ENCODE results near the gene FAM163B. TPM values are rescaled to one million over a fixed set of nuclear protein-coding genes. Genes with fewer than 3 reads are reported as not detected.

Gene FAM163B
- total RNA-seq, 1 donor from 2014 or later, result not detected

DNA sequence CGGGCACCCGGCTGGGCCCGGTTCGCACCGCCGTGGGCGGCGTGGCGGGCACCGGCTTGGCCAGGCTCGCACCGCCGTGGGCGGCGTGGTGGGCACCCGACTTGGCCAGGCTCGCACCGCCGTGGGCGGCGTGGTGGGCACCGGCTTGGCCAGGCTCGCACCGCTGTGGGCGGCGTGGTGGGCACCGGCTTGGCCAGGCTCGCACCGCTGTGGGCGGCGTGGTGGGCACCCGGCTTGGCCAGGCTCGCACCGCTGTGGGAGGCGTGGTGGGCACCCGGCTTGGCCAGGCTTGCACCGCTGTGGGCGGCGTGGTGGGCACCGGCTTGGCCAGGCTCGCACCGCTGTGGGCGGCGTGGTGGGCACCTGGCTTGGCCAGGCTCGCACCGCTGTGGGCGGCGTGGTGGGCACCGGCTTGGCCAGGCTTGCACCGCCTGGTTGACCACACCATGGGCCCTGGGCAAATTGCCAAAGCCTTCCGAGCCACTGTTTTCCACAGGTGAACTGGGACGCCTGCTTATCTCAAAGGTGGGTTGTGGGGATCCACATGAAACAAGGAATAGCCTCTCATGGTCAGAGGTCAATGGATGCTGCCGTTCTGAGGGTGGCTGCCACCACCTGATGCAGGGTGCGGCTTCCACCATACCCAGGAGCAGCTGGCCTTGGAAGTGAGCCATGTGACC, 46.4 kb downstream of the FAM163B start:
- H3K27ac Mint-ChIP-seq (ENCODE audit: unreplicated experiment), result no peak overlapping the region
- TF ChIP-seq, protein P1, sequence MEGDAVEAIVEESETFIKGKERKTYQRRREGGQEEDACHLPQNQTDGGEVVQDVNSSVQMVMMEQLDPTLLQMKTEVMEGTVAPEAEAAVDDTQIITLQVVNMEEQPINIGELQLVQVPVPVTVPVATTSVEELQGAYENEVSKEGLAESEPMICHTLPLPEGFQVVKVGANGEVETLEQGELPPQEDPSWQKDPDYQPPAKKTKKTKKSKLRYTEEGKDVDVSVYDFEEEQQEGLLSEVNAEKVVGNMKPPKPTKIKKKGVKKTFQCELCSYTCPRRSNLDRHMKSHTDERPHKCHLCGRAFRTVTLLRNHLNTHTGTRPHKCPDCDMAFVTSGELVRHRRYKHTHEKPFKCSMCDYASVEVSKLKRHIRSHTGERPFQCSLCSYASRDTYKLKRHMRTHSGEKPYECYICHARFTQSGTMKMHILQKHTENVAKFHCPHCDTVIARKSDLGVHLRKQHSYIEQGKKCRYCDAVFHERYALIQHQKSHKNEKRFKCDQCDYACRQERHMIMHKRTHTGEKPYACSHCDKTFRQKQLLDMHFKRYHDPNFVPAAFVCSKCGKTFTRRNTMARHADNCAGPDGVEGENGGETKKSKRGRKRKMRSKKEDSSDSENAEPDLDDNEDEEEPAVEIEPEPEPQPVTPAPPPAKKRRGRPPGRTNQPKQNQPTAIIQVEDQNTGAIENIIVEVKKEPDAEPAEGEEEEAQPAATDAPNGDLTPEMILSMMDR (conservative IDR thresholded peaks at IDR 0.05), result no peak
- no peaks in the 10 kb centered on the region for H3K9me3 Mint-ChIP-seq
- DNase-seq (ENCODE audit: low read depth, low spot score), result no peak
- peaks cover 29% of the 10 kb centered on the region for H3K4me1 Mint-ChIP-seq
- no peaks in the 10 kb centered on the region for H3K36me3 Mint-ChIP-seq (ENCODE audit: low read depth)
- H3K4me3 Mint-ChIP-seq, result no peak overlapping the region
- peaks cover 7% of the 10 kb centered on the region for H3K27me3 Mint-ChIP-seq (ENCODE audit: low read depth)

DNA sequence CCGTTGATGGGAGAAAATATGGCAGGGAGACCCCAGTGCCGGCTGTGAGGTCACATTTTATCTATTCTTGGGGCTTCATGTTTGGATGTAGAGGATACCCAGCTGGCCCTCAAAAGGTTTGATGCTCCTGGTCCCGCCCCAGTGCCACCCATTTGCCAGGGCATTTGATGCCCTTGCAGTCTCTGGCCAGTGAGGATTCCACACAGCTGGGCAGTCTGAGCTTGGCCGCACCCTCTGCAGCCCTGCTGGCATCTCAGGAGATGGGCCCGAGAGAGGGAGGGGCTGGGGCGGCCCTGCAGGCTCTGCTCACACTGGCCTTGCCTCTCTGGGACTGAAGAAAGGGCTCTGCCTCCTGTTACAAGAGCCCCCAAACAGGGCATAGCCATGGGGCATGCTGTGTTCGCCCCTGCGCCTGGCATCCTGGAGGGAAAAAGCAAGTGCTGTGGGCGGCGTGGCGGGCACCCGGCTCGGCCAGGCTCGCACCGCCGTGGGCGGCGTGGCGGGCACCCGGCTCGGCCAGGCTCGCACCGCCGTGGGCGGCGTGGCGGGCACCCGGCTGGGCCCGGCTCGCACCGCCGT, 47.1 kb downstream of the FAM163B start:
- H3K27me3 Mint-ChIP-seq (ENCODE audit: low read depth), result peaks cover 7% of the 10 kb centered on the region

DNA sequence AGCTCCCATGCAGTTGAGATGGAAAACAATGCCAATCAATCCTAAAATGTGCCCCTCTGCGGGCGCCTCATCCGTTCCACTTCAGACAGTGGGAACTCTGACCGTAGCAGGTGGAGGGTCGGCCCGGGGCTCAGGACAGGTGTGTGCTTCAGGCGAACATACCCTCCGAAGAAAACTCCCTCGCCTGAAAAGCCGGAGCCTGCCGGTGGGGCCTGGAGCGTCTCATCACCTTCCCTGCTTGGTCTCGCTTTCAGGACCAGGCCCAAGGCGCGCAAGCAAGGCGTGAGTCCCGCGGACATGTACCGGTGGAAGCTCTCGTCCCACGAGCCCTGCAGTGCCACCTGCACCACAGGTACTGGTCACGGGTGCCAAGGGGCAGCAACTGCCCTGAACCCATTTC, 48.2 kb downstream of the FAM163B start:
- peaks cover 34% of the 10 kb centered on the region for H3K4me1 Mint-ChIP-seq

More for the DNA sequence above, 47.1 kb downstream of the FAM163B start:
- Mint-ChIP-seq H3K4me1 (peaks cover 30% of the 10 kb centered on the region), H3K9me3 (no peaks in the 10 kb centered on the region), H3K4me3 (no peak overlapping the region), H3K27ac (ENCODE audit: unreplicated experiment) (no peak overlapping the region), H3K36me3 (ENCODE audit: low read depth) (no peaks in the 10 kb centered on the region)
- TF ChIP-seq, protein P1 (conservative IDR thresholded peaks at IDR 0.05), result no peak
- DNase-seq (ENCODE audit: low read depth, low spot score), result no peak

DNA sequence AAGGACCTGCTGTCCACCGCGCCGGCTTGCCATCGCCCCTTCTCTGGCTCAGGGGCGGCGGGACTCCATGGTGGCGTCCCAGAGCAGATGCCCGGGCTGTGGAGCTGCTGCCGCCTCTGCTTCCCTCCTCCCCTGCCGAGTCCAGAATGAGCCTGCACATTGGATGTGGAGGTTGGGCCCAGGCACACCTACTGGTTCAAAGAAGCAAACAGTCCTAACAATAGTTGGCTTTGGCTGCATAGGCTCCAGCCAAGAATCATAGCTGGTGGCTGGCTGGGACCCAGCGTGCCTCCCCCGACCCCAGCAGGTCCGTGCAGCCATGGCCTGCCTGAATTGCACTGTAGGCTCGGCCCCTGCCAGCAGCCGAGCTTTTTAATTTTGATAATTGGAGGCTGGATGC, 48.9 kb downstream of the FAM163B start:
- no peaks in the 10 kb centered on the region for H3K36me3 Mint-ChIP-seq (ENCODE audit: low read depth)
- no peak overlapping the region for H3K27ac Mint-ChIP-seq (ENCODE audit: unreplicated experiment)
- H3K4me3 Mint-ChIP-seq, result no peak overlapping the region
- H3K9me3 Mint-ChIP-seq, result no peaks in the 10 kb centered on the region
- peaks cover 7% of the 10 kb centered on the region for H3K27me3 Mint-ChIP-seq (ENCODE audit: low read depth)
- no peak for DNase-seq (ENCODE audit: low read depth, low spot score)
- peaks cover 35% of the 10 kb centered on the region for H3K4me1 Mint-ChIP-seq
- TF ChIP-seq, protein P1 (conservative IDR thresholded peaks at IDR 0.05), result no peak

More for the DNA sequence above, 48.2 kb downstream of the FAM163B start:
- H3K4me3 Mint-ChIP-seq, result no peak overlapping the region
- H3K27ac Mint-ChIP-seq (ENCODE audit: unreplicated experiment), result no peak overlapping the region
- H3K36me3 Mint-ChIP-seq (ENCODE audit: low read depth), result no peaks in the 10 kb centered on the region
- H3K27me3 Mint-ChIP-seq (ENCODE audit: low read depth), result peaks cover 7% of the 10 kb centered on the region
- DNase-seq (ENCODE audit: low read depth, low spot score), result no peak
- H3K9me3 Mint-ChIP-seq, result no peaks in the 10 kb centered on the region
- TF ChIP-seq, protein P1 (conservative IDR thresholded peaks at IDR 0.05), result no peak

DNA sequence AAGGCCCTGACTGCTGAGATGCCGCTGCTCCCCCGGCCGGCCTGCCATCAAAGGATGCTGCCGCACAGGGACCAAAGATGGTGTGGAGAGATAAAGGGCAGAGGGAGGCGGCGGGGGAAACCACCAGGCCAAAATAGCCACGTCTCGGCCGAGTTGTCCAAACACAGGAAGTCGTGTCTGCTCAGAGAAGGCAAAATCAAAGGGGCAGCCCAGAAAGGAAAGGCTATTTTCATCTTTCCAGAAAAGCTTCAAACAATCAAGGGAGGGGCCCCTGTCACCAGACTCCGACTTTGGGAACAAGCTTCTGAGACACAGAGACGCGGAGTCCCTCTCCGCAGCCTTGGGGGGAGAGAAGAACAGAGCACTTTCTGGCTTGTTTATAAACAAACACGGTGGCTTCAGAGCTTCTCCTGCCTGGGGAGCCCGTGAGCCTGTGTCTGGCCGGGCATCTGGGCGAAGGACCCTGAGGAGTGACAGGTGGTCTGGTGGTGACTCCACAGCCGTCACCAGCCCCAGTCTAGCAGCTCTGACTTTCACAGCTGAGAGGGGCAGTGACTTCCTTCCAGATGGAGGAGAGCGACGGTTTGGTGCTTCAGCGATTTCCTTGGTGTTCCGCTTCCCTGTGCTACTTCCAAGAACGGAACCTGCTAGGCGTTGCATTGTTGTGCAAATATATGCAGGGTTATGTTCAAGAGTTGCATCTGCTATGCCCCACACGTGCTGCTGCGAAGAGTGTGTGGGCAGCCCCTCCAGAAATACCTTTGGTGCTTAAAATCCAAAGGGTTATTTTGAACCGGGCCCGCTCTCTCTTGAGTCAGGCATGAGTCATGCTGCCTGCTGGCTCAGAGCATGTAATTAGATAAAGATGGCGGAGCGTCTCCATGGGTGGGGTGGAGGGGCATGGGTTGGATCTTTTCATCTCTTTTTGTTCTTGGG, 50.7 kb downstream of the FAM163B start:
- Mint-ChIP-seq H3K36me3 (ENCODE audit: low read depth) (no peaks in the 10 kb centered on the region), H3K4me3 (peak overlapping the region; percentile 58), H3K9me3 (no peaks in the 10 kb centered on the region), H3K4me1 (peaks cover 35% of the 10 kb centered on the region), H3K27ac (ENCODE audit: unreplicated experiment) (peak overlapping the region; percentile 79), H3K27me3 (ENCODE audit: low read depth) (peaks cover 5% of the 10 kb centered on the region)
- TF ChIP-seq, protein P1 (conservative IDR thresholded peaks at IDR 0.05), result no peak
- peak; percentile 39 for DNase-seq (ENCODE audit: low read depth, low spot score)

Data from neural crest cell (in vitro differentiated cells).